ENCODE results near the gene UGCG. TPM values are rescaled to one million over a fixed set of nuclear protein-coding genes. Genes with fewer than 3 reads are reported as not detected.

The UGCG gene
- total and polyA plus RNA-seq, 9 of the 15 experiments (the other 6 are each of a cell fraction or from before 2014, with no cell fraction given): 20.0 to 40.3 (median 29.2) TPM

DNA sequence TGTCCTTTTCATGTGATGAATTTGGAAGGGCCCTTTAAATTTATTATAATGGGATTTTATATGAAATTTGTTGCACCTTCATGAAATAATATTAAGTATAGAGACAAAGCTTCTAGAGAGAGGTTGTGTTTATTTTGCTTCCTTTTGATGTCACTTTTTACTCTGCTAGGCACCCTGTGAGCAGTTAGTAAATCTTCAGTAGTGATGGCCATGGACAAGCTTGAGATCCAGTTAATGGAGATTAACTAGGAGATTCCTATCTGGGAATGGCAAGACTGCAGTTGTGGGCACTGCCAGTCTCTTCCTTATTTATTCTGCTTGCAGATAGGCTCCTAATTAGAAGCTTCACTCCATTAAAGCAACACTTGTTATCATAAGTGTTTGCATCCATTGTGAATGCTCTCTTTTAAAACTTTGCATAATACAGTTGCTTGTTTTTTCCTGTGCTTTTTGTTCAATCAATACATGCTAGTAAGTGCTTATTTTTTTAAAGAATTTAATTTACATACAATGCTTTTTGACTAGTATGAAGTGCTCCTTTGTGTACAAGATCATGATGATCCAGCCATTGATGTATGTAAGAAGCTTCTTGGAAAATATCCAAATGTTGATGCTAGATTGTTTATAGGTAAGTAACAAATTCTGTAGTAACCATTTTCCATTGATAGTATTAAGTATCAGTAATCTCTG is 25.9 kb downstream of the UGCG start:
- Histone ChIP-seq H3K9me1 (ENCODE audit: control insufficient read depth, insufficient read depth, low read length) (no peaks in the 10 kb centered on the region), H3K27ac (ENCODE audit: extremely low read depth, low read depth, low read length) (no peak overlapping the region), H3K4me3 (no peak overlapping the region), H4K20me1 (replicated peaks; ENCODE audit: control insufficient read depth, insufficient read depth, low read length) (no peaks in the 10 kb centered on the region), H3K9me3 (replicated peaks; ENCODE audit: control insufficient read depth, insufficient read depth, low read depth, low read length) (no peaks in the 10 kb centered on the region), H3K9ac (ENCODE audit: insufficient read depth in 1 of 2, low read depth in 2 of 2, low read length in 2 of 2) (no peak overlapping the region), H3K36me3 (ENCODE audit: control insufficient read depth, insufficient read depth, low read length) (peaks cover 55% of the 10 kb centered on the region), H3K27me3 (ENCODE audit: control insufficient read depth in 2 of 2, insufficient read depth in 2 of 2, low read length in 2 of 2) (no peaks in the 10 kb centered on the region), H3K4me1 (replicated peaks in 1 of 2; ENCODE audit: control insufficient read depth in 2 of 2, insufficient read depth in 2 of 2, low read length in 2 of 2) (no peaks in the 10 kb centered on the region), H3K79me2 (ENCODE audit: control insufficient read depth, insufficient read depth, low read length) (peaks cover 52% of the 10 kb centered on the region), H2AFZ (ENCODE audit: low read depth, low read length) (no peak overlapping the region), H3K4me2 (ENCODE audit: insufficient read depth, low read length) (no peak overlapping the region)
- FAIRE-seq (no peak), DNase-seq (ENCODE audit: extremely low read depth in 1 of 4, low spot score in 3 of 4) (no peak), ATAC-seq (no peak)
- POLR2A ChIA-PET: interaction anchor here (0.7 to 1.5 kb wide), 7 partner anchors 11 to 135 kb away, joined by 3 to 8 read pairs (median 3); partner anchors contain the start of gene UGCG
- in situ Hi-C loops (cut with MboI): no loop called here
- no TSS peak for BruUV-seq (replicated peaks)
- intact Hi-C loops (cut with micrococcal nuclease): no loop called here
- TF ChIP-seq NFIC (IDR thresholded peaks at IDR 0.05) (0 out of 2 replicates have a peak, but pooled peaks have one; percentile 7), ZNF263 (CRISPR knock-in tag; IDR thresholded peaks at IDR 0.05; ENCODE audit: borderline replicate concordance) (no peak)
- CTCF ChIA-PET (ENCODE audit: low intra/inter-chr PET ratio): no interaction called here

DNA sequence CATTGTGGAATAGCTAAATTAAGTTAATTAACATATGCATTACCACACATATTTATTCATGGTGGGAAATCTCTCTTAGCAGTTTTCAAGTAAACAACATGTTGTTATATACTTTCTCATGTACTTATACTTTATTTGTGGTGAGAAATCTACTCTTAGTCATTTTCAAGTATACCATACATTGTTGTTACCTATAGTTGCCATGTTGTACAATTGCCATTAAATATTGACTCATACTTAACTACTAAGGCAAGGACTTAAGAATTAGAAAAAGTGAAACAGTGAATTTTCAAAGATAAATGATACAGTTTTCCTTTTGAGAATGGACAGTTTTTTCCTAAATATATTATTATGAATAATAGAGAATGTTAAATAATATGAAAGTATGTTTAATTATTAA is 27.7 kb downstream of the UGCG start:
- Histone ChIP-seq H3K9me3 (replicated peaks; ENCODE audit: control insufficient read depth, insufficient read depth, low read depth, low read length) (no peaks in the 10 kb centered on the region), H3K36me3 (ENCODE audit: control insufficient read depth, insufficient read depth, low read length) (peaks cover 59% of the 10 kb centered on the region), H4K20me1 (replicated peaks; ENCODE audit: control insufficient read depth, insufficient read depth, low read length) (no peaks in the 10 kb centered on the region), H3K4me1 (replicated peaks in 1 of 2; ENCODE audit: control insufficient read depth in 2 of 2, insufficient read depth in 2 of 2, low read length in 2 of 2) (no peaks in the 10 kb centered on the region), H3K27ac (ENCODE audit: extremely low read depth, low read depth, low read length) (no peak overlapping the region), H3K9me1 (ENCODE audit: control insufficient read depth, insufficient read depth, low read length) (no peaks in the 10 kb centered on the region), H2AFZ (ENCODE audit: low read depth, low read length) (no peak overlapping the region), H3K4me2 (ENCODE audit: insufficient read depth, low read length) (no peak overlapping the region), H3K4me3 (no peak overlapping the region), H3K9ac (ENCODE audit: insufficient read depth in 1 of 2, low read depth in 2 of 2, low read length in 2 of 2) (no peak overlapping the region), H3K27me3 (ENCODE audit: control insufficient read depth in 2 of 2, insufficient read depth in 2 of 2, low read length in 2 of 2) (no peaks in the 10 kb centered on the region), H3K79me2 (ENCODE audit: control insufficient read depth, insufficient read depth, low read length) (peaks cover 37% of the 10 kb centered on the region)
- BruUV-seq (replicated peaks): no TSS peak
- ChIA-PET CTCF (ENCODE audit: low intra/inter-chr PET ratio) (no interaction called here), POLR2A (interaction anchor here (0.7 kb wide), 1 partner anchor 156 kb away, joined by 3 read pairs; no protein-coding TSS in a partner anchor)
- intact Hi-C loops (cut with micrococcal nuclease): no loop called here
- ATAC-seq (no peak), FAIRE-seq (no peak), DNase-seq (ENCODE audit: extremely low read depth in 1 of 4, low spot score in 3 of 4) (no peak)
- in situ Hi-C loops (cut with MboI): no loop called here
- no peak for TF ChIP-seq ZNF707 (CRISPR knock-in tag; conservative IDR thresholded peaks at IDR 0.05)
- TF ChIP-seq ZBTB1 (CRISPR knock-in tag; IDR thresholded peaks at IDR 0.05; ENCODE audit: borderline replicate concordance, low read depth): no peak
- no peak for TF ChIP-seq CEBPB (tag; IDR thresholded peaks at IDR 0.05)
- TF ChIP-seq, protein P1, sequence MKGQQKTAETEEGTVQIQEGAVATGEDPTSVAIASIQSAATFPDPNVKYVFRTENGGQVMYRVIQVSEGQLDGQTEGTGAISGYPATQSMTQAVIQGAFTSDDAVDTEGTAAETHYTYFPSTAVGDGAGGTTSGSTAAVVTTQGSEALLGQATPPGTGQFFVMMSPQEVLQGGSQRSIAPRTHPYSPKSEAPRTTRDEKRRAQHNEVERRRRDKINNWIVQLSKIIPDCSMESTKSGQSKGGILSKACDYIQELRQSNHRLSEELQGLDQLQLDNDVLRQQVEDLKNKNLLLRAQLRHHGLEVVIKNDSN (CRISPR knock-in tag; IDR thresholded peaks at IDR 0.05): no peak
- no peak for TF ChIP-seq SMAD1 (IDR thresholded peaks at IDR 0.05; ENCODE audit: low read depth, low read length, partially characterized antibody)
- no peak for TF ChIP-seq SUPT5H (IDR thresholded peaks at IDR 0.05)
- TF ChIP-seq, protein P2, sequence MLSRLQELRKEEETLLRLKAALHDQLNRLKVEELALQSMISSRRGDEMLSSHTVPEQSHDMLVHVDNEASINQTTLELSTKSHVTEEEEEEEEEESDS (CRISPR knock-in tag; IDR thresholded peaks at IDR 0.05): no peak
- no peak for TF ChIP-seq ZFPM2 (CRISPR knock-in tag; IDR thresholded peaks at IDR 0.05)
- TF ChIP-seq ESRRA (IDR thresholded peaks at IDR 0.05; ENCODE audit: borderline replicate concordance, low read depth): no peak
- TF ChIP-seq, protein P3, sequence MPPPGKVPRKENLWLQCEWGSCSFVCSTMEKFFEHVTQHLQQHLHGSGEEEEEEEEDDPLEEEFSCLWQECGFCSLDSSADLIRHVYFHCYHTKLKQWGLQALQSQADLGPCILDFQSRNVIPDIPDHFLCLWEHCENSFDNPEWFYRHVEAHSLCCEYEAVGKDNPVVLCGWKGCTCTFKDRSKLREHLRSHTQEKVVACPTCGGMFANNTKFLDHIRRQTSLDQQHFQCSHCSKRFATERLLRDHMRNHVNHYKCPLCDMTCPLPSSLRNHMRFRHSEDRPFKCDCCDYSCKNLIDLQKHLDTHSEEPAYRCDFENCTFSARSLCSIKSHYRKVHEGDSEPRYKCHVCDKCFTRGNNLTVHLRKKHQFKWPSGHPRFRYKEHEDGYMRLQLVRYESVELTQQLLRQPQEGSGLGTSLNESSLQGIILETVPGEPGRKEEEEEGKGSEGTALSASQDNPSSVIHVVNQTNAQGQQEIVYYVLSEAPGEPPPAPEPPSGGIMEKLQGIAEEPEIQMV (tag; conservative IDR thresholded peaks at IDR 0.05; ENCODE audit: low read depth): no peak
- TF ChIP-seq EGR1 (conservative IDR thresholded peaks at IDR 0.05): no peak
- TF ChIP-seq NEUROD1 (IDR thresholded peaks at IDR 0.05; ENCODE audit: borderline replicate concordance, low read depth, low read length, partially characterized antibody): no peak
- no peak for TF ChIP-seq PYGO2 (tag; IDR thresholded peaks at IDR 0.05)
